Measurements from ENCODE around the gene GTF3C6.

DNA sequence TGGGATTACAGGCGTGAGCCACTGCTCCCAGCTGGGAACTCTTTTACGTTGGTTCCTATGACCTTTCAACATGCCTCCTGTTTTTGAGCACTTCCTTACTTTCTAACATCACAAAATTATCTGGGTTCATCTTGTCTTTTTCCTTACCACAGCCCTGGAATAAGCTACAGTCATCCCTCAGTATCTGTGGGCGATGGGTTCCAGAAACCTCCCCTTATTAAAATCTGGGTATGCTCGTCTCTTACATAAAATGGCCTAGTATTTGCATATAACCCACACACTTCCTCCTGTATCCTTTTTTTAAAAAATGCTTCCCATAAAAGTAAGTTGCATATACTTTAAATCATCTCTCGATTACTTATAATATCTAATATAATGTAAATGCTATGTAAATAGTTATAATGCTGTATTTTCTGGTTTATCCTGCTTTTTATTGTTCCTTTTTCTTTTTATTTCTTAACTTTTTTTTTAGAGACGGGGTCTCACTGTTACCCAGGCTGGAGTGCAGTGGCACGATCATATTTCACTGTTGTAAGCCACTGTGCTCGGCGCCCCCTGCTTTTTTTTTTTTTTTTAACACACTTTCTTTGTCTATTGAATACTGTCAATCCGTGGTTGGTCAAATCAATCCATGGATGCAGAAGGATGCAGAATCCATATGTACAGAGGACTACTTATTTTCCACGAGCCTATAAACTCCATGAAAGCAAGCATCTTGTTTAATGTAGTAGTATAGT, 32.5 kb downstream of the GTF3C6 start:
- TF ChIP-seq, protein P1, sequence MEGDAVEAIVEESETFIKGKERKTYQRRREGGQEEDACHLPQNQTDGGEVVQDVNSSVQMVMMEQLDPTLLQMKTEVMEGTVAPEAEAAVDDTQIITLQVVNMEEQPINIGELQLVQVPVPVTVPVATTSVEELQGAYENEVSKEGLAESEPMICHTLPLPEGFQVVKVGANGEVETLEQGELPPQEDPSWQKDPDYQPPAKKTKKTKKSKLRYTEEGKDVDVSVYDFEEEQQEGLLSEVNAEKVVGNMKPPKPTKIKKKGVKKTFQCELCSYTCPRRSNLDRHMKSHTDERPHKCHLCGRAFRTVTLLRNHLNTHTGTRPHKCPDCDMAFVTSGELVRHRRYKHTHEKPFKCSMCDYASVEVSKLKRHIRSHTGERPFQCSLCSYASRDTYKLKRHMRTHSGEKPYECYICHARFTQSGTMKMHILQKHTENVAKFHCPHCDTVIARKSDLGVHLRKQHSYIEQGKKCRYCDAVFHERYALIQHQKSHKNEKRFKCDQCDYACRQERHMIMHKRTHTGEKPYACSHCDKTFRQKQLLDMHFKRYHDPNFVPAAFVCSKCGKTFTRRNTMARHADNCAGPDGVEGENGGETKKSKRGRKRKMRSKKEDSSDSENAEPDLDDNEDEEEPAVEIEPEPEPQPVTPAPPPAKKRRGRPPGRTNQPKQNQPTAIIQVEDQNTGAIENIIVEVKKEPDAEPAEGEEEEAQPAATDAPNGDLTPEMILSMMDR (IDR thresholded peaks at IDR 0.05): no peak
- no peak for TF ChIP-seq POLR2AphosphoS5 (IDR thresholded peaks at IDR 0.05; ENCODE audit: insufficient read depth in 1 of 2, low read depth in 1 of 2)
